Esophagus squamous epithelium (tissue), 4 donors: ENCODE measurements around the gene CTAGE6.
"Not testable (repeated sequence)": the region's sequence is repeated elsewhere in the genome, so short reads cannot be mapped to it uniquely, and the experiment has no call there.

ENCODE experiments used
- CTCF ChIP-seq, 6 experiments: fragments of 450-650 bp in 4 of 6; fragments of 200-600 bp in 2 of 6; sonication (generic) in 2 of 6; IDR thresholded peaks; one replicate each; pipeline ENCODE4 v1.5.1; 2016 to 2019; ENCODE audit warnings: antibody characterized with exemption in 6 of 6, mild to moderate bottlenecking in 4 of 6, moderate library complexity in 4 of 6
- POLR2A ChIP-seq, 4 donors: fragments of 450-650 bp; IDR thresholded peaks; one replicate each; pipeline ENCODE4 v1.6.1; 2017; ENCODE audit warnings: antibody characterized with exemption in 4 of 4, mild to moderate bottlenecking in 4 of 4, moderate library complexity in 3 of 4

- TF ChIP-seq CTCF, POLR2A (IDR thresholded peaks at IDR 0.05): not testable (repeated sequence)
These were observed 37.2 kb downstream of the CTAGE6 start for GRCh38 chr7:143720335-143720734.
